ENCODE results near the gene NFE2L3.
"Not testable (repeated sequence)": the region's sequence is repeated elsewhere in the genome, so short reads cannot be mapped to it uniquely, and the experiment has no call there.

NFE2L3 gene

DNA sequence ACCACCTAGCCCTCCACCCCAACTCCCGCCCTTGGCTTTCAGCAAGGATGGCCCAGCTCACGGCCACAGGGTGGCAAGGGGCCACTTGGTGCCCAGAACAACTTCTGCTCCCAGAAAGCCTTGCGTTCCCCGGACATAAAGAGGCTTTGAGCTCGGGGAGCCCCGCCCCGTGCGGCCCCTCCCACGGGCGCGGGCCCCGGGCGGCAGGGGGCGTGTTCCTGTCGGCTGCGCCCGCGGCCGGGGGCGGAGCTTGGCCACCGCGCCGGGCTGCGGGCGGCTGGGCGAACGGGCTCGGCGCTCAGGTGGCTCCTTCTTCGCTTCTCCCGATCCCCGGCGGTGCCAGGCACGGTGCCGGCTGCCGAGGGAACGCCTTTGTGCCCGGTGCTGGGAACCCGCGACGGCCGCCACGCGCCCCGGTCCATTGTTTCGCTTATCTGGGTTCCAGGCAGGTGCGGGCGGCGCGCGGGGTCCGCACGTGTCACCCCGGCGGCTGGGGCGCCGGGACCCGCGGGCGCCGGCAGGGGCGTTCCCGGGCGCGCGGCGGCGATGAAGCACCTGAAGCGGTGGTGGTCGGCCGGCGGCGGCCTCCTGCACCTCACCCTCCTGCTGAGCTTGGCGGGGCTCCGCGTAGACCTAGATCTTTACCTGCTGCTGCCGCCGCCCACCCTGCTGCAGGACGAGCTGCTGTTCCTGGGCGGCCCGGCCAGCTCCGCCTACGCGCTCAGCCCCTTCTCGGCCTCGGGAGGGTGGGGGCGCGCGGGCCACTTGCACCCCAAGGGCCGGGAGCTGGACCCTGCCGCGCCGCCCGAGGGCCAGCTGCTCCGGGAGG lies at the start of gene NFE2L3:
Gene NFE2L3 (plus strand): TSS at position 246 of the 829 bp plus-strand sequence. CDS start 301 bp downstream, at position 547.
- peak; percentile 57 for DNase-seq

GRCh38 chr7:26103596-26103995 lies 48.4 kb upstream of the NFE2L3 start:
- no peak for DNase-seq

DNA sequence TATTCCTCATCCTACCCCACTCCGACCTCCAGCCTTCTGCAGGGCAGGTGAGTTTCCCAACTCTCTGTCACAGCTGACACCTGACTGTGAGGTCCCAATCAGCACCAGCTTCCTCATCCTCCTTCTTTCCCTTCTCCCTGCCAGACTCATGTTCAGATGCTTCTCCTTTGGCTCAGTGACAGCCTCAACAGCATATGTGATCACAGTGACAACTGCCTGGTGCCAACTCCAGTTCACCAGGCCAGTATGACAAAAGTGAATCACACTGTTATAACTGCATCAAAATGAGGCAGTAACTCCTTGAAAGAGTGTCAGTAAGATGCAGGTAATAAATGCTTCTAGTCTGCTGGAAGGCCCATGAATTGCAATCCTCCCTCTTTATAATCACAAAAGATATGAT lies 46.8 kb upstream of the NFE2L3 start:
- no peak for DNase-seq

DNA sequence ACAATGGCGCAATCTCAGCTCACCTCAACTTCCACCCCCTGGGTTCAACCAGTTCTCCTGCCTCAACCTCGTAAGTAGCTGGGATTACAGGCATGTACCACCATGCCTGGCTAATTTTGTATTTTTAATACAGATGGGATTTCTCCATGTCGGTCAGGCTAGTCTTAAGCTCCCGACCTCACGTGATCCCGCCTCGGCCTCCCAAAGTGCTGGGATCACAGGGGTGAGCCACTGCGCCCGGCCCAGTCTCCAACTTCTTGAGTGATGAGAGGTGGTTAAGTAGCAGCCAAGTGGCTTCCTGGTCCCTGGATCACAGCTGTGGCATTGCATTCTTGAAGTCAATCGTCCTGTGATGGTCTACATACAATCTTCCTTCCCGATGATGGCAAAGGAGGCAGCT lies 46.1 kb upstream of the NFE2L3 start:
- DNase-seq, result no peak

DNA sequence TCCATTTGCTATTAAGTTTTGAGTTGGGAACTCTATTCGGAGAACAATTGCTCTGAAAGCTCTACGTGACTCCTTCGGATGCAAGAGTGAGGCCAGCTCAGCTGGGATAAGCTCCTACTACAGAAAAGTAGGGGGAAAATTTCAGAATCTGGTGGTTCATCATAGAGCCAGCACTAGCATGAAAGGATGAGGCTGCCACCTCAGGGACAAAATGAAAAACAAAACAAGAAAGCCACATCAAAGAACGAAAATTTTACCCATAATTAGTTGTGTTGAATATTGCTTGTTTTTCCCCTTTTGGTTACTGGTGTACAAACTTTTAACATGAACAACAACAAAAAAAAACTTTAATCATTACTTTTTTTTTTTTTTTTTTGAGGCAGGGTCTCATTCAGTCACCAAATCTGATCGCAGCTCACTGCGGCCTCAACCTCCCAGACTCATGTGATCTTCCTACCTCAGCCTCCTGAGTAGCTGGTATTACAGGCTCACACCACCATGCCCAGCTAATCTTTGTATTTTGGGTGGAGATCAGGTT lies 39.7 kb upstream of the NFE2L3 start:
- DNase-seq, result no peak

- DNase-seq, result no peak
Observed at GRCh38 chr7:26115650-26116049, 36.3 kb upstream of the NFE2L3 start.

DNA sequence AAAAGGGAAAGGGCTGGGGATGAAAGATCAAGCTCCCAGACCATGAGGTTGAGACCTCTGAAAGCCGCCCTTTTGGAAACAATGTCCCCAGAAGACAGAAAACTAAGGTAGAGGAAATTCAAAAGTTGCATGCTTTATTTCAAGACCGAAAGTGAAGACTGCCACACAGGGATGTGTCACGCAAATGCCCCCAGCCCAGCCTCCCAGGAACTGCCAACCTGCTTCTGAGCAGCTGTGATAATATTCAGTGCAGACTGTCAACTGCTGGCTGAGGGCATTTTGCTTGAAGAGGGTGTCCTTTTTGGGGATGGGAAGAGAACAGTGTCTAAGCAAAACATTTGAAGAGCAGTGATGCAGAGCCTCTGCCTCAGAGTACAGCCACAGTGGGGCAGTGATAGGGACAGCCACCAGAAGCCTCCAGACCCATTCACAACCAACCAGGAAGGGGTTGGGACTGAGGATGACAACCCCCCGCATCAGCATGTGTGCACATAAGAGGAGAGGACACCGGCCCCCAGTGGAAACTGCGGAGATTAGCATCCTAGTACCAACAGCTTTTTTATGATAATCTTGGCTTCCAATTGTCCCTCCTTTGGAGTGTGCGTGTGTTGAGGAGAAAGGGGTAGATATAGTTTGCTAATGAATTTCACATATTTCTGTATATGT lies 34.7 kb upstream of the NFE2L3 start:
- no peak for DNase-seq

GRCh38 chr7:26117970-26118369 lies 34.0 kb upstream of the NFE2L3 start:
- DNase-seq, result no peak

DNA sequence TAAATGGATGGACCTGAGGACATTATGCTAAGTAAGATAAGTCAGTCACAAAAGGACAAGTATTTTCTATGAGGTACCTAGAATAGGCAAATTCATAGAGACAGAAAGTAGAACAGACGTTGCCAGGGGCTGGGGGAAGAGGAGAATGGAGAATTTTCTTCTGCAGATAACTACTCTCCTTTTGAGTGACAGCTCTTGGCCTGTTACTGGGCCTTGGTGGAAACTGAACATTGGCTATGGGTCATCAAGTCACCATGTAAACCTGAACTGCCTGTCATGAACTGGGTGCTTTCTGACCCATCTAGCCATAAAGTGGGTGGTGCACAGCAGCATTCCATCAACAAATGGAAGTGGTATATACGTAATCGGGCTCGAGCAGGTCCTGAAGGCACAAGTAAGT lies 29.3 kb upstream of the NFE2L3 start:
- no peak for DNase-seq

DNA sequence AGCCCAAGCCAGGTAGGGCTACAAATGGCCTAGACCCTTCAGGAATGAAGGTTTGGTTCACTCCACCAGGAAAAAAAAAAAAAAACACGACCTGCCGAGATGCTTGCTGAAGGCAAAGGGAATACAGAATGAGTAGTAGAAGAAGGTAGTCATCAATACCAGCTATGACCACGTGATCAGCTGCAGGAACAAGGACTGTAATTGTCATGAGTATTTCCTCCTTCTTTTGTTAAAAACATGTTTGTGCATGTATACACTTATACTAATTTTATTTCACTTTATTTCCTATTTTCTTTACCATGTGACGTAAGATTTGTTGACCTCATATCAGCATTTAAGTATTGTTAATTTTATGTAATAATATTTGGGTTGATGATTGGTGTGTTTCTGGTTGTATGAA lies 27.2 kb upstream of the NFE2L3 start:
- not testable (repeated sequence) for DNase-seq

- no peak for DNase-seq
Observed at GRCh38 chr7:26127411-26127810, 24.6 kb upstream of the NFE2L3 start.

- no peak for DNase-seq
Observed at GRCh38 chr7:26131056-26131589, 20.9 kb upstream of the NFE2L3 start.

- DNase-seq, result no peak
Observed at GRCh38 chr7:26135076-26135475, 16.9 kb upstream of the NFE2L3 start.

GRCh38 chr7:26135551-26135950 lies 16.4 kb upstream of the NFE2L3 start:
- no peak for DNase-seq

DNA sequence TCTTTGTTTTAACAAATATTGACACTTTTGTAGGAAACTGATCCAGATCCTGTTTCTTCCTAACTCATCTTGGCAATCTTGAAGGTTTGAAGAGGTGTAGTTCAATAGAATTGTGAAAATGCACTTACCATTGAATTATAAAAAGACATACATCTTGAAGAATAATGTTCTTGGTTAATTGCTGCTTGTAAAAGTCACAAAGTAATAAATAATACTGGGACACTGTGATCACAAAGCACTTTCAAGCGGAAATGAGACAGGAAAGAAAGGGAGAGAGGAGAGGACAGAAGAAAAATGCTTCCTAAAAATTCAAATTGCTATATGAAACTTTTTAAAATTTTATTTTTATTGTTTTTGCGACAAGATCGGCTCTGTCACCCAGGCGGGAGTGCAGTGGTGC lies 15.2 kb upstream of the NFE2L3 start:
- no peak for DNase-seq

GRCh38 chr7:26140380-26140779 lies 11.6 kb upstream of the NFE2L3 start:
- no peak for DNase-seq

GRCh38 chr7:26141077-26141476 lies 10.9 kb upstream of the NFE2L3 start:
- no peak for DNase-seq

DNA sequence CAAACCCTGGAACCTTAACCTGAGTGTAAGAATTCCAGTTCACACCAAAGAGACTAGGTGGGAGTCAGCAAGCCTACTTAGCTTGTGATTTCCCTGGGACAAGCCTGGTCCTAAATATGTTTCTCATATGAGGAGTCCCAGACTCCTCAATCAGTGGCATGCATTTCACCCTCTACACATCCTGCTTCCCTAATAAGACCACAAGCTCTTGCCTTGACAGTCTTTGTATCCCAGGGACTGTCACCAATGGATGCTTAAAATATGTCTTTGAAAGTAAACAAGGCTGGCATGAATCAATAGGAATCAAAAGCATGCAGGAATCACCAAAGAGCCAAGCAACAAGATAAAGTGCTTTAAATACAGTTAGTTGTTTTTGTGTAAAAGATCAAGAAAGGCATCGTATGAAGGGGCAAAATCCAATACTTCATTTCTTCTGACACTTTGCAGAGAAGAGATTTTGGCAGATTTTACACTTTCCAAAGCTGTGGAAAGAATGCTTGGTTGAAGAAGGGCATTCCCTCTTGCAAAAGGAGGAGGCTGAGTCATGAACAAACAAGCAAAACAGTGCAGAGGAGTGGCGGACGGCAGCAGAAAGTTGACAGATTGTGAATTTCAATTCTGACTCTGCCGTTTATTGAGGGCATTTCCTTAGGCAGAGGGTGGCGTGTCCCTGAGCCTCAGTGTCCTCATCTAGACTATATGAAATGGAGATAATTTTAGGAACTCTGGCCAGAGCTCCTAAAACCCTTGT lies 8.5 kb upstream of the NFE2L3 start:
- DNase-seq, result no peak

DNA sequence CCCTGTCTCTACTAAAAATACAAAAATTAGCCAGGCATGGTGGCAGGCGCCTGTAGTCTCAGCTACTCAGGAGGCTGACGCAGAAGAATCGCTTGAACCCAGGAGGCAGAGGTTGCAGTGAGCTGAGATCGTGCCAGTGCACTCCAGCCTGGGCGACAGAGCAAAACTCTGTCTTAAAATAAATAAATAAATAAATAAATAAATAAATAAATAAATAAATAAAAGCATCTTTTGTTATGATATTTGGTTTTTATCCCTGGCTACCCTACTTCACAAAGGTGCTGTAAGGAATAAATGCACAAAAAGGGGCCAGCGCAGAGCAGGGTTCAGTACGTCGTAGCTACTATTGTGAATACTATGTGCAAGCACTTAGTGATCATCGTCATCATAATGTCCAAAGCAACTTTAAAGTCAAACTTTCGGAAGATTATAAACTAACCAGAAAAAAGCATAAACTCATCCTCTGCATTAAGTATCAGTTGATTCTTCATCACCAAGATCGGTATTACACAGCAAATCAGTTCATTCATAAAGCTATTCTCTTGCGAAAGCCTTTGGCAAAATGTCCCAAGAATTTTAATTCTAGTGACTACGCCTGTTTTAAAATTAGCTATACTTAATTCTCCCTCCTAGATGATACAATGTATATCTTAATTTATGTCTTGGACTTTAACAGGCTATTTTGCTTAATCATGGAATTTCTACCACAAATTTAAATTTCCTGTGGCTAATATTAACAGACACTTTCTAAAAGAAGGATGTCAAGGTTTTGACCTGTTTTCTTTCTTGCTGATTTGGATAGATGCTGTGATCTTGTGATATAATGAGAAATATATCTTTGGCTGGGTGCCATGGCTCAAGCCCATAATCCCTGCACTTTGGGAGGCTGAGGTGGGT lies 7.6 kb upstream of the NFE2L3 start:
- DNase-seq, result no peak

- DNase-seq, result no peak
Observed at GRCh38 chr7:26145238-26145637, 6.8 kb upstream of the NFE2L3 start.

DNA sequence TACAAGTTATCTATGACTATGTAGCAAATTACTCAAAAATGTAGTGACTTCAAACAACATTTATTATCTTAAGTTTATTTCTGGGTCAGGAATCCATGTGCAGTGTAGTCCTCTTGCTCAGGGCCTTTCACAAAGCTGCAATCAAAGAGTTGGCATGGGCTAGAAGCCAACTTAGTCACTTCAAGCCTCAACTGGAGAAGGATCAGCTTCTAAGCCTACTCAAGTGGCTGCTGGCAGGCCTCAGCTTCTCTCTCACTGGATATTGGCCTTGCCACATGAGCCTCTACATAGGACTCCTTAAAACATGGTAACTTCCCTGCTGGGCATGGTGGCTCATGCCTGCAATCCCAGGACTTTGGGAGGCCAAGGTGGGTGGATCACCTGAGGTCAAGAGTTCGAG lies 5.0 kb upstream of the NFE2L3 start:
- no peak for DNase-seq
